Progenitor cell of endocrine pancreas (in vitro differentiated cells): ENCODE results near the gene AVPR1B. TPM values are rescaled to one million over a fixed set of nuclear protein-coding genes. Genes with fewer than 3 reads are reported as not detected.
A peak's percentile ranks its signal among the peaks of the same experiment; 100 is the strongest.
"Not testable (repeated sequence)": the region's sequence is repeated elsewhere in the genome, so short reads cannot be mapped to it uniquely, and the experiment has no call there.

Experiments
- DNase-seq: peaks from one replicate; pipeline ENCODE4 v3.0.0; 2021; ENCODE audit warnings: low spot score; ENCODE audit not compliant: unreplicated experiment
- H3K27ac Mint-ChIP-seq: 2 replicates; pipeline ENCODE4 v1.8.0; 2021; ENCODE audit warnings: mild to moderate bottlenecking, moderate library complexity, mixed read lengths
- H3K27me3 Mint-ChIP-seq: 2 replicates; pipeline ENCODE4 v1.8.0; 2021; ENCODE audit warnings: mixed read lengths
- H3K36me3 Mint-ChIP-seq: 2 replicates; pipeline ENCODE4 v1.8.0; 2022; ENCODE audit warnings: mixed read lengths; ENCODE audit not compliant: insufficient read depth
- H3K4me1 Mint-ChIP-seq: 2 replicates; pipeline ENCODE4 v1.8.0; 2021; ENCODE audit warnings: low read depth, mixed read lengths
- H3K4me3 Mint-ChIP-seq: 2 replicates; pipeline ENCODE4 v1.8.0; 2021; ENCODE audit warnings: low read depth, mild to moderate bottlenecking, moderate library complexity, mixed read lengths
- H3K9me3 Mint-ChIP-seq: 2 replicates; pipeline ENCODE4 v1.8.0; 2021; ENCODE audit warnings: low read depth, mixed read lengths
- CTCF ChIP-seq: fragments of 200-600 bp; sonication (generic); IDR thresholded peaks from one replicate; pipeline ENCODE4 v1.5.0; 2021; ENCODE audit warnings: antibody characterized with exemption, mild to moderate bottlenecking; ENCODE audit not compliant: unreplicated experiment
- total RNA-seq: library from RNA; stranded (reverse); gene quantifications from 2 replicates; pipeline ENCODE4 v1.2.1, GENCODE V29; 2021

Gene AVPR1B
- total RNA-seq, 1 donor from 2014 or later: 0.60 TPM

- no peaks in the 10 kb centered on the region for H3K9me3 Mint-ChIP-seq
- TF ChIP-seq CTCF: no peak
- H3K4me1 Mint-ChIP-seq: peaks cover 14% of the 10 kb centered on the region
- DNase-seq: no peak
- H3K36me3 Mint-ChIP-seq: no peaks in the 10 kb centered on the region
- H3K4me3 Mint-ChIP-seq: no peak overlapping the region
- H3K27me3 Mint-ChIP-seq: peaks cover 13% of the 10 kb centered on the region
- H3K27ac Mint-ChIP-seq: no peak overlapping the region
Observed at GRCh38 chr1:206070627-206071304, 46.4 kb downstream of the AVPR1B start.

GRCh38 chr1:206068314-206068713 is 48.9 kb downstream of the AVPR1B start:
- H3K4me1 Mint-ChIP-seq: peaks cover 14% of the 10 kb centered on the region
- TF ChIP-seq CTCF: no peak
- H3K27ac Mint-ChIP-seq: no peak overlapping the region
- H3K9me3 Mint-ChIP-seq: no peaks in the 10 kb centered on the region
- DNase-seq: no peak
- peaks cover 4% of the 10 kb centered on the region for H3K27me3 Mint-ChIP-seq
- H3K36me3 Mint-ChIP-seq: no peaks in the 10 kb centered on the region
- H3K4me3 Mint-ChIP-seq: no peak overlapping the region

- Mint-ChIP-seq H3K27me3 (peaks cover 4% of the 10 kb centered on the region), H3K4me3 (no peak overlapping the region), H3K4me1 (peaks cover 14% of the 10 kb centered on the region), H3K9me3 (peaks cover 5% of the 10 kb centered on the region), H3K27ac (no peak overlapping the region), H3K36me3 (peaks cover 2% of the 10 kb centered on the region)
- TF ChIP-seq CTCF: no peak
- DNase-seq: no peak
Observed at GRCh38 chr1:206067486-206068227, 49.5 kb downstream of the AVPR1B start.

GRCh38 chr1:206066479-206067171 is 50.6 kb downstream of the AVPR1B start:
- DNase-seq: no peak
- peaks cover 14% of the 10 kb centered on the region for H3K4me1 Mint-ChIP-seq
- no peak for TF ChIP-seq CTCF
- peaks cover 4% of the 10 kb centered on the region for H3K27me3 Mint-ChIP-seq
- H3K4me3 Mint-ChIP-seq: no peak overlapping the region
- peak overlapping the region; percentile 2 for H3K27ac Mint-ChIP-seq
- H3K36me3 Mint-ChIP-seq: peaks cover 2% of the 10 kb centered on the region
- peaks cover 5% of the 10 kb centered on the region for H3K9me3 Mint-ChIP-seq

- no peak overlapping the region for H3K4me3 Mint-ChIP-seq
- peaks cover 14% of the 10 kb centered on the region for H3K4me1 Mint-ChIP-seq
- H3K9me3 Mint-ChIP-seq: peaks cover 5% of the 10 kb centered on the region
- DNase-seq: no peak
- peaks cover 4% of the 10 kb centered on the region for H3K27me3 Mint-ChIP-seq
- peaks cover 2% of the 10 kb centered on the region for H3K36me3 Mint-ChIP-seq
- no peak for TF ChIP-seq CTCF
- no peak overlapping the region for H3K27ac Mint-ChIP-seq
Observed at GRCh38 chr1:206065547-206066145, 51.5 kb downstream of the AVPR1B start.

GRCh38 chr1:206064501-206064900 is 52.7 kb downstream of the AVPR1B start:
- not testable (repeated sequence) for H3K27ac Mint-ChIP-seq, H3K36me3 Mint-ChIP-seq, DNase-seq, H3K9me3 Mint-ChIP-seq, H3K4me3 Mint-ChIP-seq, H3K27me3 Mint-ChIP-seq
- H3K4me1 Mint-ChIP-seq: peaks cover 14% of the 10 kb centered on the region

GRCh38 chr1:206064001-206064400 is 53.2 kb downstream of the AVPR1B start:
- H3K27ac Mint-ChIP-seq, H3K36me3 Mint-ChIP-seq, H3K4me3 Mint-ChIP-seq, DNase-seq, H3K9me3 Mint-ChIP-seq, H3K27me3 Mint-ChIP-seq: not testable (repeated sequence)
- H3K4me1 Mint-ChIP-seq: peaks cover 14% of the 10 kb centered on the region
